Testis (tissue), 3 donors: Measurements from ENCODE around the gene AXIN1. TPM values are rescaled to one million over a fixed set of nuclear protein-coding genes. Genes with fewer than 3 reads are reported as not detected.
"Not testable (repeated sequence)": the region's sequence is repeated elsewhere in the genome, so short reads cannot be mapped to it uniquely, and the experiment has no call there.

Experiments
- DNase-seq: peaks from one replicate; pipeline ENCODE4 v3.0.0-alpha.2; 2019
- H3K27ac ChIP-seq, 2 donors: fragments of 200-600 bp; sonication (generic); one replicate each; pipeline ENCODE4 v1.5.1; 2019
- H3K27me3 ChIP-seq: fragments of 200-600 bp; sonication (generic); one replicate; pipeline ENCODE4 v1.5.1; 2019
- H3K36me3 ChIP-seq: fragments of 200-600 bp; sonication (generic); one replicate; pipeline ENCODE4 v1.5.1; 2017; ENCODE audit warnings: low read depth; ENCODE audit errors: missing control alignments
- H3K4me1 ChIP-seq: fragments of 200-600 bp; sonication (generic); one replicate; pipeline ENCODE4 v1.5.1; 2019
- H3K4me3 ChIP-seq, 2 donors: fragments of 200-600 bp; sonication (generic); one replicate each; pipeline ENCODE4 v1.5.1; 2017 to 2019
- H3K9me3 ChIP-seq: fragments of 200-600 bp; sonication (generic); one replicate; pipeline ENCODE4 v1.5.1; 2017
- POLR2A ChIP-seq: fragments of 450-650 bp; IDR thresholded peaks from one replicate; pipeline ENCODE4 v1.6.1; 2017; ENCODE audit warnings: antibody characterized with exemption, mild to moderate bottlenecking, moderate library complexity
- WGBS, 2 donors: methylation state at CpG; one replicate each; pipeline ENCODE4 v1.1.5; 2018; 5-methylcytosine and 5-hydroxymethylcytosine counted together
- intact Hi-C: fragments of 100-400 bp; cut with DNase I; formaldehyde crosslinking; loops from one replicate; pipeline ENCODE4 v1.15.1; 2023; ENCODE audit warnings: low total_unique reads
- polyA plus RNA-seq: library from polyadenylated mRNA; stranded (reverse); fragments of 350-450 nt; fragmentation: Illumina TruSeq; extraction: RNeasy Lipid Tissue Mini Kit (QIAGEN cat#74804); gene quantifications from one replicate; pipeline ENCODE4 v1.2.3, GENCODE V29; 2014; ENCODE audit warnings: low read depth, low replicate concordance; ENCODE audit not compliant: insufficient read depth
- total RNA-seq, 2 donors: library from RNA; depleted of rRNA; stranded (reverse); fragments of >200 nt; gene quantifications; one replicate each; pipeline ENCODE4 v1.2.3, GENCODE V29; 2016
- TF ChIP-seq, protein P1 (sequence below), 3 experiments: fragments of 450-650 bp in 2 of 3; fragments of 200-600 bp in 1 of 3; sonication (generic) in 1 of 3; IDR thresholded peaks; one replicate each; pipeline ENCODE4 v1.5.1; 2016 to 2019; ENCODE audit warnings: antibody characterized with exemption in 3 of 3, mild to moderate bottlenecking in 2 of 3, moderate library complexity in 1 of 3

The AXIN1 gene
- total and polyA plus RNA-seq, 3 donors from 2014 or later = 19.4 to 32.0 (median 30.6) TPM

DNA sequence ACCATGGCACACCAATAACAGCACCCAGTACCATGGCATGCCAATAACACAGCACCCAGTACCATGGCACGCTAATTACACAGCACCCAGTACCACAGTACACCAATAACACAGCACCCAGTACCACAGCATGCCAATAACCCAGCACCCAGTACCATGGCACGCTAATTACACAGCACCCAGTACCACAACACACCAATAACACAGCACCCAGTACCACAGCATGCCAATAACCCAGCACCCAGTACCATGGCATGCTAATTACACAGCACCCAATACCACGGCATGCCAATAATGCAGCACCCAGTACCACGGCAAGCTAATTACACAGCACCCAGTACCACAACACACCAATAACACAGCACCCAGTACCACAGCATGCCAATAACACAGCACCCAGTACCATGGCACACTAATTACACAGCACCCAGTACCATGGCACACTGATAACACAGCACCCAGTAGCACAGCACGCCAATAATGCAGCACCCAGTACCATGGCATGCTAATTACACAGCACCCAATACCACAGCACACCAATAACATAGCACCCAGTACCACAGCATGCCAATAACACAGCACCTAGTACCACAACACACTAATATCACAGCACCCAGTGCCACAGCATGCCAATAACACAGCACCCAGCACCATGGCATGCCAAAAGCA lies 18.2 kb downstream of the AXIN1 start:
- not testable (repeated sequence) for DNase-seq
- 93 to 100% methylated on average over 1 to 5 of the region's 5 CpGs for WGBS, 2 donors

DNA sequence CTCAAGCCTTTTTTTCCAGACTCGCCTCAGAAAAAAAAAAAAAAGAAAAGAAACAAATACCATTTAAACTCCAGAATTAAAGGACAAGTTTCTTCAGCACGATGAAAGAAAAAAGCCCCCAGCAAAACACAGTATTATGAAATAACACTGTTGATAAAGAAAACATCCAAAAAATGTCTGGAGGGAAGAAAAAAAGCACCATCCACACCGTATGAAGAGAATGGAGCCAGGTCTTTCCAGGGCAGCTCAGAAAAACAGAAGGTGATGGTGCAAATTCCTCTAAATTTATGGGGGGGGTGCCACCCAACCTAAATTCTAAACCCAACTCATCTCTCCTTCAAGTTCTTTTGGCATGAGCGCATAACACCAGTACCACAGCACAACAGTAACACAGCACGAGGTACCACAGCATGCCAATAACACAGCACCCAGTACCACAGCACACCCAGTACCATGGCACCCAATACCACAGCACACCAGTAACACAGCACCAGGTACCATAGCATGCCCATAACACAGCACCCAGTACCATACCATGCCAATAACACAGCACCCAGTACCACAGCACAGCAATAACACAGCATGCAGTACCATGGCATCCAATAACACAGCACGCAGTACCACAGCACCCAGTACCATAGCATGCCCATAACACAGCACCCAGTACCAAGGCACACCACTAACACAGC lies 19.0 kb downstream of the AXIN1 start:
- no peak for TF ChIP-seq POLR2A
- TF ChIP-seq, protein P1, sequence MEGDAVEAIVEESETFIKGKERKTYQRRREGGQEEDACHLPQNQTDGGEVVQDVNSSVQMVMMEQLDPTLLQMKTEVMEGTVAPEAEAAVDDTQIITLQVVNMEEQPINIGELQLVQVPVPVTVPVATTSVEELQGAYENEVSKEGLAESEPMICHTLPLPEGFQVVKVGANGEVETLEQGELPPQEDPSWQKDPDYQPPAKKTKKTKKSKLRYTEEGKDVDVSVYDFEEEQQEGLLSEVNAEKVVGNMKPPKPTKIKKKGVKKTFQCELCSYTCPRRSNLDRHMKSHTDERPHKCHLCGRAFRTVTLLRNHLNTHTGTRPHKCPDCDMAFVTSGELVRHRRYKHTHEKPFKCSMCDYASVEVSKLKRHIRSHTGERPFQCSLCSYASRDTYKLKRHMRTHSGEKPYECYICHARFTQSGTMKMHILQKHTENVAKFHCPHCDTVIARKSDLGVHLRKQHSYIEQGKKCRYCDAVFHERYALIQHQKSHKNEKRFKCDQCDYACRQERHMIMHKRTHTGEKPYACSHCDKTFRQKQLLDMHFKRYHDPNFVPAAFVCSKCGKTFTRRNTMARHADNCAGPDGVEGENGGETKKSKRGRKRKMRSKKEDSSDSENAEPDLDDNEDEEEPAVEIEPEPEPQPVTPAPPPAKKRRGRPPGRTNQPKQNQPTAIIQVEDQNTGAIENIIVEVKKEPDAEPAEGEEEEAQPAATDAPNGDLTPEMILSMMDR (IDR thresholded peaks at IDR 0.05) = no peak
- intact Hi-C loops = no loop called here
- Histone ChIP-seq H3K27me3 (no peaks in the 10 kb centered on the region), H3K4me3 (no peak overlapping the region), H3K27ac (no peak overlapping the region), H3K4me1 (peaks cover 5% of the 10 kb centered on the region), H3K9me3 (no peaks in the 10 kb centered on the region), H3K36me3 (no peaks in the 10 kb centered on the region)
- WGBS, 2 donors = 66 to 73% methylated on average over 6 of the region's 6 CpGs
- no peak for DNase-seq

More for the DNA sequence above, 18.2 kb downstream of the AXIN1 start:
- intact Hi-C loops, H3K27ac ChIP-seq, H3K9me3 ChIP-seq, H3K36me3 ChIP-seq, H3K4me1 ChIP-seq, H3K4me3 ChIP-seq, H3K27me3 ChIP-seq: not testable (repeated sequence)

DNA sequence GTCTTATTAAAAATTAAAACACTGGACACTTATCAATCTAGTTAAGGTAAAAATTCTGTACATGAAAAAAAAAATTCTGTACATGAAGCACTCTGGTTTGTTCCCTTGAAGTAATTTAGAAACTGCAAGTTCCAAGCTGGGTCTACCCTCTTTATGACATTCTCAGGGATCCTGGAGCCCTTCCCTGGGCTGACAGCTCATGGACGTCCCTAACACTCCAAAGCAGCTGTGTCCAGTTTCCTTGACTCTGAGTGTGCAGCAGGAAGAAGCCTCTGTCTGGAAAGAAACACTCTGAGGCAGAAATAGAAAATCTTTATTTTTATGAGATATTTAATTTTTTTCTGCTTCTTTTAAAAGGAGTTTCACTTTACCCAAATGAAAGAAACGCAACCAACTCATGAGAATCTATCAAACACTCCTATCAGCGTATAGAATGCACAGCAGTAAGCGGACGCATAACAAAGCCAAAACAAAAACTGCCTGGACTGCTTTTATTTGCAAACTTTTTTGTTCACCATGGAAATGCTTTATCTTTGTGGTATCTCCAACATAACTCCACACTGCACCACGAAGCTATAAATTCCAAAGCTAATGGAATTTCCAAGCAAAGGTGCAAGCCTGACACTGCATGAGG lies 21.2 kb downstream of the AXIN1 start:
- WGBS, 2 donors = 44 to 49% methylated on average over 6 of the region's 6 CpGs
- H3K4me1 ChIP-seq = not testable (repeated sequence)

DNA sequence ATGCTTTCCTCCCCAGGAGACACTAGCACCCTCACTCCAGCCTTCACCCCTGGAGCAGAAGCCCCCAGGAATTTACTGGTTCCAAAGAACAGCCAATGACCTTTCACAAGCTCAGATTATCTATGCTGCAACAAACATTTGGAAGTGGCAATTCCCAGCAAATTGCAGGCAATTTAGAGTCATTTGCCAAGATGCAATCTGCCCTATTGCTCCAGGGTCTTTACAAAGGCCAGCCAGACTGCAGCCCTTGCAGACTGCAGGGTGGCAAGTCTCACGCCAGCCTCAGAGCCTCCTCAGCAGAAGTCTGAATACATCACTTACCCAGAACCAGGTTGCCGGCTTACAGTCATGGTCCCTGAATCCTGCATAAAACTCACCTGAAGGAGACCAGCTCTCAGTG lies 21.8 kb downstream of the AXIN1 start:
- no peaks in the 10 kb centered on the region for H3K9me3 ChIP-seq
- H3K27me3 ChIP-seq = no peaks in the 10 kb centered on the region
- H3K4me1 ChIP-seq = peaks cover 5% of the 10 kb centered on the region
- intact Hi-C loops = no loop called here
- no peak for TF ChIP-seq POLR2A
- TF ChIP-seq, protein P1 (IDR thresholded peaks at IDR 0.05) = no peak
- no peak for DNase-seq
- no peak overlapping the region for H3K27ac ChIP-seq
- no peak overlapping the region for H3K4me3 ChIP-seq
- WGBS, 2 donors = 68 to 78% methylated on average over 2 of the region's 2 CpGs
- H3K36me3 ChIP-seq = no peaks in the 10 kb centered on the region

More for the DNA sequence above, 21.2 kb downstream of the AXIN1 start:
- H3K4me3 ChIP-seq, H3K27me3 ChIP-seq, DNase-seq, intact Hi-C loops, H3K27ac ChIP-seq, H3K9me3 ChIP-seq, H3K36me3 ChIP-seq: not testable (repeated sequence)

DNA sequence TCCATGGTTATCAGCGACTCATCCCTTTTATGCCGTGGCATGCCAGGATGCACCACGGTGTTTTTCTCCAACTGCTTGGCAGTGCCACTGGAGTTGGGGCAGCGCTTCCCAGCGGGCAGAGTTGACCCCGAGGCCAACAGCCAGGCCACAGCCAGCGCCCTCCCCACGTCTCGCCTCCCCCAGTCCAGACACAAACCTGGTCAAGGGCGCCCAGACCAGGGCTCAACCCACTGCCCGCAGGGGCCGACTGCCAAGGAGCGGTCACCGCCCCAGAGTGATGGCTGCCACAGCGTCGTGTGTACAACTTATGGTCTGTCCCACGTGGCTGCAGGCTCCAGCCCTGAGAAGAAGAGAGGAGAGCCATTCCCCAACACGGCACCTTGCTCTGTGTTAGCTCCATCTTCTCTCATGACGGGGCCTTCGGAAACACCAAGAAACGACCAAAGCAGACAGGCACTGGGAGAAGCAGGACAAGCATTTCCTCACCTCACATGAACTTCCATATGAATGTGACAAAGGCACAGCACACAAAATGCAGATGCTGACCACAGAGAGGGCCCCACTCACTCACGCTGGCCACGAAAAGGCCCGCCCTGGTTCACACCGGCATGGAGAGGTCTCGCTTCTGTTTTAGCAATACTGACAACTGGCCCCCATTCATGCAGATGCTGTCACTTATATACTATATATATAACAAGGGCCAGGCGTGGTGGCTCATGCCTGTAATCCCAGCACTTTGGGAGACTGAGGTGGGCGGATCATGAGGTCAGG lies 27.0 kb downstream of the AXIN1 start:
- TF ChIP-seq, protein P1 (IDR thresholded peaks at IDR 0.05) = no peak
- TF ChIP-seq POLR2A = no peak
- Histone ChIP-seq H3K9me3 (no peaks in the 10 kb centered on the region), H3K4me1 (peaks cover under 1% of the 10 kb centered on the region), H3K27ac (no peak overlapping the region), H3K36me3 (no peaks in the 10 kb centered on the region), H3K4me3 (no peak overlapping the region), H3K27me3 (no peaks in the 10 kb centered on the region)
- intact Hi-C loops = no loop called here
- no peak for DNase-seq
- WGBS, 2 donors = 87 to 92% methylated on average over 18 to 28 of the region's 28 CpGs
